ENCODE data around the gene PGRMC1. TPM values are rescaled to one million over a fixed set of nuclear protein-coding genes. Genes with fewer than 3 reads are reported as not detected.
A peak's percentile ranks its signal among the peaks of the same experiment; 100 is the strongest.
"Not testable (repeated sequence)": the region's sequence is repeated elsewhere in the genome, so short reads cannot be mapped to it uniquely, and the experiment has no call there.

PGRMC1 gene
- total RNA-seq, 1 experiment from 2014 or later, result 368 TPM

DNA sequence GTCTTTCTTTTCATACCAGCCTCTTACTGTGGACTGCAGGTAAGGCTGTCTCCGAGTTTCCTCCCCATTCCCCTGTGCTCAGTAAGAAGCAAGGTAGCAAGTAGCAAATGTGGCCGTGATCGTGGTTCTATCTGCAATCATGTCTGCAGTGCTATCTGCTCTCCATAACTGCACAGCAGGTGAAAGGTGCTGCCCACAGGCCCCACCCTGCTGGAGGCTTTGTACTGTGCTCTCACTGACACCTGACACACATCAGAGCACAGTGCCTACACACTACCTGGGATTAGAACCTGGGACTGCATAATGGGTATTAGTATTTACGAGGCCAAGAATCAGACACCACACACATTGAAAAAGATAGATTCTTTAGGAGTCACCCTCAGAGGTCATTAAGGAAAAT is 15.3 kb downstream of the PGRMC1 start:
- Histone ChIP-seq H3K9me3 (replicated peaks) (no peaks in the 10 kb centered on the region), H3K36me3 (peaks cover 10% of the 10 kb centered on the region)

DNA sequence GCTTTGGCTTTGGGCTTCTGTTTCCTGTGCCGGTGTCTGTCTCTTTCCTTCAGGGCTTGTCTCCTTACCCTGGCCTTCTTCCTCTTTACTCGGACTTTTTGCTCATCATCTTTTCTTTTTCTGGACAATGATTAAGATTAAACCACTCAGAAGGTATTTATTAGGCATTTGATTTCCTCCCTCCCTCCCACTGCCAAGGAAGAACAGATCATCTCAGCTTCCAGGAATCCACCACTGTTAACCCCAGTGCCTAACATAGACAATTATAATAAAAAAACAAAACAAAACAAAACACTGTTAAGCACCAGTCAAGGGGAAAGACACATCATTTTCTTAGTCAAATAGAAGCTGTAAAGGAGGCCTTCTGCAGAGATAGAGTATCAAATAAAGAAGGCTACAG is 16.6 kb downstream of the PGRMC1 start:
- H3K9me3 ChIP-seq (replicated peaks), result no peaks in the 10 kb centered on the region
- H3K4me1 ChIP-seq, result peaks cover 21% of the 10 kb centered on the region
- H3K4me3 ChIP-seq, result no peak overlapping the region
- no peak for DNase-seq
- H3K27me3 ChIP-seq, result no peaks in the 10 kb centered on the region
- H3K27ac ChIP-seq, result no peak overlapping the region
- peaks cover 2% of the 10 kb centered on the region; the same call in 1 of the 2 replicates for H3K36me3 ChIP-seq

More for the DNA sequence above, 15.3 kb downstream of the PGRMC1 start:
- no peak for DNase-seq
- Histone ChIP-seq H3K4me1 (peaks cover 21% of the 10 kb centered on the region), H3K4me3 (no peak overlapping the region), H3K27me3 (no peaks in the 10 kb centered on the region), H3K27ac (no peak overlapping the region)

DNA sequence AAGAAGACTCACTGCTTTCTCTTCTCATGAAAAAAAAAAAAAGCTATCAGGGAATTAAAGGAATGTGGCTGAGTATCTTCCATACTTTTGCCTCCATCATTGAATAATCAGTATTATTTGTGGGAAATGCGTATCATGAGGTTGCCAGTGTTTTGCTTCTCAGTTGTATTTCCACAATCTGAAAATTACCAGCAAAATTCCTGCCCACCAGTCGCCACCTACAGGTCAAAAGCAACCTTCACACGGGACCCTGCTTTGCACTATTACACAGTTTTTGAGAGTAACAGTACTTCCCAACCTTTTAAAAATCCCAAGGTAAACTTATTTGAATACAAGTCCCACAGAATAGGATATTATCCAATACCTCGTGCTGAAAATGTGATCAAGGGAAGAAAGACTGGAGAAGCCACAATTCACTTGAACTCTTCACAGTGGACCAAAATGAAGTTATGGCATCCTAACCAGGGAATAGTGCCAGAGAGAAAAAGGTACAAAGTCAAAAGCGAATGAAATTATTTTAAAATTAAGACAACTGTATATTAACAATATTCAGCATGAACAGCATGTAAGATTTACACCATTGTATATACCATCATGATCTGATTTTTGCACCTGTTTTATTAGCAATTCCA is 30.4 kb downstream of the PGRMC1 start:
- H3K9me3 ChIP-seq (replicated peaks), result no peaks in the 10 kb centered on the region
- H3K4me1 ChIP-seq, result no peaks in the 10 kb centered on the region
- H3K36me3 ChIP-seq, result no peaks in the 10 kb centered on the region
- peaks cover 3% of the 10 kb centered on the region; the same call in 1 of the 2 replicates for H3K27me3 ChIP-seq
- H3K4me3 ChIP-seq, result no peak overlapping the region
- DNase-seq, result peak; percentile 39 to 71
- H3K27ac ChIP-seq, result no peak overlapping the region

DNA sequence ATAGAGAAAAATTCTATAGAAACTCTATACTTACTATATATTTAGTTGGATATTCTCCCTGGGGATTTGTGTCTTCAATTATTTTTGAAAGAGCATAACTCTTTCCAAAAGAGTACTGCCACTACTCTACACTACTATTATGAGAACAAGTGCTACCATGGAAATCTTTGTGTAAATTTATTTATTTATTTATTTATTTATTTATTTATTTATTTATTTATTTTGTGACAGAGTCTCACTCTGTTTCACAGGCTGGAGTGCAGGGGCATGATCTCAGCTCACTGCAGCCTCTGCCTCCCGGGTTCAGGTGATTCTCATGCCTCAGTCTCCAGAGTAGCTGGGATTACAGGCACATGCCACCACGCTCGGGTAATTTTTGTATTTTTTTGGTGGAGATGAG is 31.0 kb downstream of the PGRMC1 start:
- not testable (repeated sequence) for H3K27me3 ChIP-seq; DNase-seq; H3K4me1 ChIP-seq; H3K36me3 ChIP-seq; H3K4me3 ChIP-seq; H3K27ac ChIP-seq; H3K9me3 ChIP-seq (replicated peaks)

DNA sequence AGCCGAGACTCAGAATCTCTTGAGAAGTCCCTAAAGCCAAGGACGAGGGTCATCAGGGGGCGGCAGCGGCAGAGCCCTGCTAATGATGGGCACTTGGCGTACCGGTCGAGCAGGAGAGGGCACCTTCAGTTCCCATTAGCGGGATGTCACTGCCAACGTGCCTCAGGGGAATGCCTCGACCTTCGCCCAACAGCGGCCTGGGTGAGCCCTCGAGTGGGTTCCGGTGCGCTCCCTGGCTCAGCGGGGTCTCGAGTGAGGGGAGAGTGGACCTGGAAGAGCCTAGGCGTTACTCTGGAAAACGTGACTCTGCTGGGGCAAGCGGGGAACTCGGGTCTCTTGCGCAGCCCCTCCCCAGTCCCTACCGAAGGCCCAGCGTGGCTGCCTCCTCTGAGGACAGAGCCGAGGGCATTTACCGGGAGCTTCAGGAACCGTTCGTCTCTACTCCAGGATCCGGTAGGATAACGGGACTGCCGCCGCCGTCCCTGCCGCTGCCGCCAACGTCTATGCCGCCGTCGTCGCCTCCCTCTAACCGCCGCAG is 36.9 kb downstream of the PGRMC1 start:
- Histone ChIP-seq H3K27ac (no peak overlapping the region), H3K4me3 (no peak overlapping the region), H3K27me3 (peaks cover 11% of the 10 kb centered on the region; the same call in 1 of the 2 replicates), H3K36me3 (no peaks in the 10 kb centered on the region), H3K9me3 (replicated peaks) (no peaks in the 10 kb centered on the region), H3K4me1 (no peaks in the 10 kb centered on the region)
- no peak for DNase-seq

DNA sequence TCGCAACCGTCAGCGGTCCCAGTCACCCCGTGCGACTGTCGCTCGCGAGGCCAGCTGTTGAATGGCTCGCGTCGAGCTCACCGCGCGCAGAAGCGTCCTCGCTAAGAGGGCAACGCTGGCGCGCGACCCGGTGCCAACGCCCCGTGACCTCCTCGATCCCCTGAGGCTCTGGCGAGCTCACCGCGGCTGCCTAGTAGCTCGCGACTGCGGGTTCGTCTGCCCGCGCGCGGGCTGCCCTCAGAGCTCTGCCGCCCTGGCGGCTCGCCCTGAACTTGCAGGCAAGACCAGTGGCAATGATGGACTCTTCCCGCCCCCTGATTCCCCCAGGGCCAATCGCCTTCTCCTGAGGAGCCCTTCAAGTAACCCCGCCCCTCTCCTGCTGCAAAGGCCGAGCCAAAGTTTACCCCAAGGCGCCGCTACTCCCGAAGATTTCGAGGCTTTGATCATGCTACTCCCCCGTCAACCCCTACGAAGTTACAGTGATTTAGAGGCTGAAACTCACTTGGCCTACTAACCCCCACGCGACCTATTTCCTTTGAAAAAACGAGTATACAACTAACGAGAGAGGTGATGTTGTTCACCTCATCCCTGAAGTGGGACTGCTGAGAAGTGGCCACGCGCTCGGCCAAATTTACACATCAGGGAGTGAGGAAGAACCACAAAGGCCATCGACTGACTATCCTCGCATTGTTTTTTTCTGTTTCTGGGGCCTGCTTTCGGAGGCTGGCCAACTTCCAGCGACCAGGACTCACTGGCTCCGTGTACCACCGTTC is 37.5 kb downstream of the PGRMC1 start:
- H3K4me3 ChIP-seq, result no peak overlapping the region
- H3K9me3 ChIP-seq (replicated peaks), result no peaks in the 10 kb centered on the region
- no peaks in the 10 kb centered on the region for H3K36me3 ChIP-seq
- H3K27ac ChIP-seq, result no peak overlapping the region
- H3K27me3 ChIP-seq, result peaks cover 11% of the 10 kb centered on the region; the same call in 1 of the 2 replicates
- no peaks in the 10 kb centered on the region for H3K4me1 ChIP-seq
- no peak for DNase-seq

DNA sequence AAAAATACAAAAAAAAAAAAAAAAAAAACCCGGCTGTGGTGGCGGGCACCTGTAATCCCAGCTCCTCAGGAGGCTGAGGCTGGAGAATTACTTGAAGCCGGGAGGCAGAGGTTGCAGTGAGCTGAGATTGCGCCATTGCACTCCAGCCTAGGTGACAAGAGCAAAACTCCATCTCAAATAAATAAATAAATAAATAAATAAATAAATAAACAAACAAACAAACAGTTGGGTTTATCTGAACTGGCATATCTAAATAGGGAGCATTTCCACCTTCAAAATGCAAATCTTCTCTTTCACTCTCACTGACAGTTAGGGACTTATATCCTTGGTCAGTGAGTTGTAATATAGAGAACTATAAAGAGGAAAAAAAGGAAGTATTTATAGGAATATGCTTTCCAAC is 46.3 kb downstream of the PGRMC1 start:
- not testable (repeated sequence) for H3K4me3 ChIP-seq; H3K27ac ChIP-seq; H3K36me3 ChIP-seq; H3K4me1 ChIP-seq; DNase-seq; H3K9me3 ChIP-seq (replicated peaks)
- H3K27me3 ChIP-seq, result peaks cover 13% of the 10 kb centered on the region

DNA sequence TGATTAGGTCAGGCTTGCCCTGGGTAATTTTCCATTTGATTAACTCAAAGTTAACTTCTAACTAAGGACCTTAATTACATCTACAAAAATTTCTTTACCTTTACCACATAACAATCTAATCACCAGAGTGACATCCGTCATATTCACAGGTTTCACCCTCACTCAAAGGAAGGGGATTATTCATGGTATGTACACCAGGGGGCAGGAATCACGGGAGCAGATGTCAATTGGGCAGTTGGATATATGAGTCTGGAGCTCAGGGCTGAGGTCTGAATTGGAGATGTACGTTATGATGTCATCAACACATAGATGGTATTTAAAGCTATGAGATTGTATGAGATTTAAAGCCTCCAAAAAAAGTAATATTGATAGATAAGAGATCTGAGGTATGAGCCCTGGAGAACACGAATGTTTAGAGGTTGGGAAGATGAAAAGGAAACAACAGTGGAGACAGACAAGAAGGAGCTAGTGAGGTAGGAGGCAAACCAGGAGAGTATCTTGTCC is 52.9 kb downstream of the PGRMC1 start:
- Histone ChIP-seq H3K27ac (no peak overlapping the region), H3K27me3 (peaks cover 11% of the 10 kb centered on the region; the same call in 1 of the 2 replicates), H3K36me3 (no peaks in the 10 kb centered on the region), H3K9me3 (replicated peaks) (no peaks in the 10 kb centered on the region), H3K4me1 (no peaks in the 10 kb centered on the region), H3K4me3 (no peak overlapping the region)
- DNase-seq, result peak in 1 of 2 experiments; percentile 35

DNA sequence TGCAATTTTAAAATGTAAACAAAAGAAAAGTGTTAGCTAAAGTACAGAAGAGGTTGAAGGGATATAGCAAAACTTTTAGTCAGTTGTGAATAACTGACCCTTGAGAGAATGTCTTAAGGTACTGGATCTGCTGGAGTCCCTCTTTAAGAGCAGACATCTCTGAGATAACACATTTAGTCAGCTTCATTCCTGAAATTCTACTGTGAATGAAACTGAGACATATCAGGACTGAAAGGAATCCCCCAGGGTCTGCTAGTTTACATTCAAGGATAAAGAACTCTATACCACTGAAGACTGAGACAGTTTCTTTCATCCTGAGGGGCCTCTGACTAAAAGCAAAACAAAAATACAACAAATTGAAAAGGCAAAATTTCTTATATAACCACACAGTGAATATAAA is 54.4 kb downstream of the PGRMC1 start:
- H3K9me3 ChIP-seq (replicated peaks), result no peaks in the 10 kb centered on the region
- no peak for DNase-seq
- no peak overlapping the region for H3K4me3 ChIP-seq
- H3K27me3 ChIP-seq, result peaks cover 11% of the 10 kb centered on the region; the same call in 1 of the 2 replicates
- no peaks in the 10 kb centered on the region for H3K4me1 ChIP-seq
- no peaks in the 10 kb centered on the region for H3K36me3 ChIP-seq
- no peak overlapping the region for H3K27ac ChIP-seq

DNA sequence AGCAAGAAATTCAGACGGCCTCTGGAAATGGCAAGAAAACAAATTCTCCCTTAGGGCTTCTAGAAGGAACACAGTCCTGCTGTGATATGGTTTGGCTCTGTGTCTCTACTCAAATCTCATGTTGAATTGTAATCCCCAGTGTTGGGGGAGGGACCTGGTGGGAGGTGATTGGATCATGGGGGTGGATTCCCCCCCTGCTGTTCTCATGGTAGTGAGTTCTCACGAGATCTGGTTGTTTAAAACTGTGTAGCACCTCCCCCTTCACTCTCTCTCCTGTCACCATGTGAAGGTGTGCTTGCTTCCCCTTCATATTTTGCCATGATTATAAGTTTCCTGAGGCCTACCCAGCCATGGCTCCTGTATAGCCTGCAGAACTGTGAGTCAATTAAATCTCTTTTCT is 55.2 kb downstream of the PGRMC1 start:
- not testable (repeated sequence) for H3K27ac ChIP-seq; H3K9me3 ChIP-seq (replicated peaks); H3K4me3 ChIP-seq; H3K4me1 ChIP-seq; DNase-seq; H3K27me3 ChIP-seq; H3K36me3 ChIP-seq

DNA sequence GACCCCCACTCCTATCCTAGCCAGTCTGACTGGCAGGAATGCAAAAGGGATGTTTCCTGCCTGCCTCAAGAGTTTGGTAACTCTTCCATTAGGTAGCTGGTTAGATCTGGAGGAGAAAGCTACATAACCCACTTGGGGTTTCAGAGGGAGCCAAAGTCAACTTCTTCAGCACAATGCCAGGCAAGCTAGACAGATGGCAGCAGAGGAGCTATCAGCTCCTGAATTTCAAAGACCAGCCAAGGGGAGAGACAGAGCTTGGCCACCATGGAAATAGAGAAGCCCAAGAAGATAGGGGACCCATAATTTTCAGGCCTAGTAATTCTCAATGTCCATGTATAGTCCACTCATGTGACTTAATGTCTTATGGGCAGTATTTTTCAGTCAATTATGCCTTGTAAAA is 56.4 kb downstream of the PGRMC1 start:
- Histone ChIP-seq H3K27me3 (peaks cover 5% of the 10 kb centered on the region; the same call in 1 of the 2 replicates), H3K36me3 (no peaks in the 10 kb centered on the region), H3K4me3 (no peak overlapping the region), H3K27ac (no peak overlapping the region), H3K4me1 (no peaks in the 10 kb centered on the region), H3K9me3 (replicated peaks) (no peaks in the 10 kb centered on the region)
- DNase-seq, result no peak

Other genes starting within 250 kb of the PGRMC1 start
- not detected in 2 replicates for gene CT47C1, start 163.3 kb upstream of the PGRMC1 start, total RNA-seq (2014; rRNA removed; shearing (Covaris generic))
- not detected in 2 replicates for gene KIAA1210, start 108.5 kb upstream of the PGRMC1 start, total RNA-seq (2014; rRNA removed; shearing (Covaris generic))
- gene SLC25A43, start 163.1 kb downstream of the PGRMC1 start, total RNA-seq (2014; rRNA removed; shearing (Covaris generic)), result not detected in 2 replicates
- 712 and 739 TPM in 2 replicates for gene SLC25A5, start 232.2 kb downstream of the PGRMC1 start, total RNA-seq (2014; rRNA removed; shearing (Covaris generic))

All from SJCRH30 (cell line).